Osteoblast (primary cell): ENCODE data around the gene FBXW9. TPM values are rescaled to one million over a fixed set of nuclear protein-coding genes. Genes with fewer than 3 reads are reported as not detected.

Experiments used
- DNase-seq: peaks from one replicate; pipeline ENCODE4 v3.0.0; 2011; ENCODE audit warnings: low spot score, mixed read lengths; ENCODE audit not compliant: insufficient read length; ENCODE audit errors: missing footprints
- H2AFZ ChIP-seq: 2 replicates; pipeline ENCODE4 v1.6.0; 2011; ENCODE audit warnings: mild to moderate bottlenecking, low read length
- H3K27ac ChIP-seq: 2 replicates; pipeline ENCODE4 v1.5.1; 2011; ENCODE audit warnings: mild to moderate bottlenecking, low read depth, low read length, moderate library complexity
- H3K27me3 ChIP-seq: 2 replicates; pipeline ENCODE4 v1.6.0; 2012; ENCODE audit warnings: mild to moderate bottlenecking, control low read depth, inconsistent platforms, low read length, moderate library complexity; ENCODE audit not compliant: insufficient read depth
- H3K36me3 ChIP-seq: 2 replicates; pipeline ENCODE4 v1.5.1; 2011; ENCODE audit warnings: mild to moderate bottlenecking, low read length, control low read depth, moderate library complexity; ENCODE audit not compliant: insufficient read depth
- H3K4me1 ChIP-seq: 2 replicates; pipeline ENCODE4 v1.5.1; 2011; ENCODE audit warnings: mild to moderate bottlenecking, low read length, control low read depth, moderate library complexity; ENCODE audit not compliant: insufficient read depth
- H3K4me2 ChIP-seq: 2 replicates; pipeline ENCODE4 v1.6.0; 2011; ENCODE audit warnings: mild to moderate bottlenecking, low read length; ENCODE audit not compliant: insufficient read depth
- H3K4me3 ChIP-seq: fragments of 200-600 bp; sonication (generic); 3 replicates; pipeline ENCODE4 v1.5.1; 2012; ENCODE audit warnings: mild to moderate bottlenecking, low read length, inconsistent platforms; ENCODE audit not compliant: insufficient read depth
- H3K79me2 ChIP-seq: 2 replicates; pipeline ENCODE4 v1.6.0; 2012; ENCODE audit warnings: mild to moderate bottlenecking, low read length, control low read depth, inconsistent platforms; ENCODE audit not compliant: insufficient read depth
- H3K9me3 ChIP-seq: 2 replicates; pipeline ENCODE4 v1.5.1; 2011; ENCODE audit warnings: low read depth, low read length, control low read depth
- H4K20me1 ChIP-seq: 2 replicates; pipeline ENCODE4 v1.6.0; 2012; ENCODE audit warnings: mild to moderate bottlenecking, low read length, control low read depth; ENCODE audit not compliant: insufficient read depth
- total RNA-seq: library from RNA; depleted of rRNA; stranded (reverse); fragments of >200 nt; gene quantifications from 2 replicates; pipeline ENCODE4 v1.2.3, GENCODE V29; 2012
- TF ChIP-seq, protein P1 (sequence below): IDR thresholded peaks from 2 replicates; pipeline ENCODE4 v1.5.1; 2011; ENCODE audit warnings: mild to moderate bottlenecking, low read depth, low read length, moderate library complexity; ENCODE audit errors: extremely low read depth

Gene FBXW9
- total RNA-seq, 1 donor: 18.5 TPM

DNA sequence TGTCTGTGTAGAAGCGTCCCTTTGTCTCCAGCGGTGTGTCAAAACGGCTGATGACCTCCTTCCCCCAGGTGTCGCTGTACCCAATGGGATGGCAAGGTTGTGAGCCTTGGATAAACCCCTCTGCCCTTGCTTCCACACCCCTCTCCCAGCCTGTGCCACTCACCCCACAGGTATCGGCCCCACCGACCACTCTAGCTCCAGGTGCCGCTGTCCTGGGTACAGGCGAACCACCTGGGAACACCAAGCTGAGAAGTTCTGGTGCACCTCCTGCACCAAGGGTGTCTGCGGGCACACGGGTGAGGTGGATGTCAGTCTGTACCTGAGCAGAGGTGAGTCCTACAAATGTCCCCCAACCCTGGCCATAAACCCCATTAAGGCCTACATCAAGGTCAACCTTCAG is 46.5 kb downstream of the FBXW9 start:
- Histone ChIP-seq H3K4me3 (no peak overlapping the region), H2AFZ (no peak overlapping the region)
- TF ChIP-seq, protein P1, sequence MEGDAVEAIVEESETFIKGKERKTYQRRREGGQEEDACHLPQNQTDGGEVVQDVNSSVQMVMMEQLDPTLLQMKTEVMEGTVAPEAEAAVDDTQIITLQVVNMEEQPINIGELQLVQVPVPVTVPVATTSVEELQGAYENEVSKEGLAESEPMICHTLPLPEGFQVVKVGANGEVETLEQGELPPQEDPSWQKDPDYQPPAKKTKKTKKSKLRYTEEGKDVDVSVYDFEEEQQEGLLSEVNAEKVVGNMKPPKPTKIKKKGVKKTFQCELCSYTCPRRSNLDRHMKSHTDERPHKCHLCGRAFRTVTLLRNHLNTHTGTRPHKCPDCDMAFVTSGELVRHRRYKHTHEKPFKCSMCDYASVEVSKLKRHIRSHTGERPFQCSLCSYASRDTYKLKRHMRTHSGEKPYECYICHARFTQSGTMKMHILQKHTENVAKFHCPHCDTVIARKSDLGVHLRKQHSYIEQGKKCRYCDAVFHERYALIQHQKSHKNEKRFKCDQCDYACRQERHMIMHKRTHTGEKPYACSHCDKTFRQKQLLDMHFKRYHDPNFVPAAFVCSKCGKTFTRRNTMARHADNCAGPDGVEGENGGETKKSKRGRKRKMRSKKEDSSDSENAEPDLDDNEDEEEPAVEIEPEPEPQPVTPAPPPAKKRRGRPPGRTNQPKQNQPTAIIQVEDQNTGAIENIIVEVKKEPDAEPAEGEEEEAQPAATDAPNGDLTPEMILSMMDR: no peak

DNA sequence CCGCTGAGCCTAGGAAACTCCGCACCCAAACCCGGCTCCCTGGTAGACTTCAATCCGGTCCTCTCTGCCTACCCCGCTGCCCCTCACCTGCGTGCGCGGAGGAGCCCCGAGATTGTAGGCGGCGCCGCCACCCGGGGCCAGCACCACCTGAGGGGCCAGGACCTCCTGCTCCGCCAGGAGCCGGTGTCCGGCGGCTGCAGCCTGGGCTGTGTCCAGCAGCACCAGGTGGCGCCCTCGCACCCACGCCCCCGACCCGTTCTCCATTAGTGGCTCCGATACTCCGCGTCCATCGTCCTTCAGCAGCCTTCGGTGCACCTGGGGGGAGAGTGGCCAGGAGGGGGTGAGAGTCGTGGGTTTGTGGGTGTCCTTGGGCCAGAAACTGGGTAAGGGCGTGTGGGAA is 48.3 kb downstream of the FBXW9 start:
- no peaks in the 10 kb centered on the region for H3K36me3 ChIP-seq
- TF ChIP-seq, protein P1: peak; percentile 26
- no peaks in the 10 kb centered on the region for H3K79me2 ChIP-seq
- no peak overlapping the region for H3K27ac ChIP-seq
- no peaks in the 10 kb centered on the region for H4K20me1 ChIP-seq
- no peaks in the 10 kb centered on the region for H3K27me3 ChIP-seq
- peak overlapping the region; percentile 56 for H3K4me3 ChIP-seq
- no peaks in the 10 kb centered on the region for H3K9me3 ChIP-seq
- DNase-seq: peak; percentile 78
- peak overlapping the region; percentile 67 for H3K4me2 ChIP-seq
- H3K4me1 ChIP-seq: no peaks in the 10 kb centered on the region
- no peak overlapping the region for H2AFZ ChIP-seq

More for the DNA sequence above, 46.5 kb downstream of the FBXW9 start:
- no peaks in the 10 kb centered on the region for H3K27me3 ChIP-seq
- H3K79me2 ChIP-seq: no peaks in the 10 kb centered on the region
- H3K36me3 ChIP-seq: peaks cover 1% of the 10 kb centered on the region
- H3K27ac ChIP-seq: no peak overlapping the region
- no peaks in the 10 kb centered on the region for H3K9me3 ChIP-seq
- DNase-seq: peak; percentile 21
- no peak overlapping the region for H3K4me2 ChIP-seq
- no peaks in the 10 kb centered on the region for H4K20me1 ChIP-seq
- no peaks in the 10 kb centered on the region for H3K4me1 ChIP-seq

DNA sequence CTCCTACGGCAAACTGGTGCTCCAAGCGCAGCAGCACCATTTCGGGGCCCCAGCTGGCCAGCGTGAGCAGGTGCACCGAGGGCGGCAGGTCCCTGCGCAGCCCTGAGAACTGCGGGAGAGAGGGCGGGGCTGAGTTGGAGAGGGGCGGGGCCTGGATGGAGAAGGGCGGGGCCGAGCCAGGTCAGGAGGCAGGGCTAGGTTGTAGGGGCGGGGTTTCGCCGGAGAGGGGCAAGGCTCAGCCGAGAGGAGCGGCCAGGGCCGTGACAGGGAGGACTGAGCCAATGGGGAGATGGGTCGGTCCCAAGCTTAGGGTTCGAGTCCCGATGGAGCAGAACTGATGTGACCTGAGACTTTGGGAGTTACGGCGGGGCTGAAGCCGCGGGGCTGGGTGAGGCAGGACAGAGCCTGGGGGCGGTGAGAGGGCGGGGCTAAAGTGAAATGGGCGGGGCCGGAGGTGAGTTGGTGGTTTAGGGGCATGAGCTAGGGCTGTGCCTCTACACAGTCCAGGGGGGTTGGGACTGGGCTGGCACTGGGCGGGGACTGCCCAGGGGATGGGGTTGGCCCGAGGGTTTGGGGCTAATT is 48.9 kb downstream of the FBXW9 start:
- H3K27me3 ChIP-seq: no peaks in the 10 kb centered on the region
- DNase-seq: peak; percentile 92
- no peaks in the 10 kb centered on the region for H3K36me3 ChIP-seq
- no peaks in the 10 kb centered on the region for H3K4me1 ChIP-seq
- no peaks in the 10 kb centered on the region for H3K9me3 ChIP-seq
- H3K4me3 ChIP-seq: peak overlapping the region; percentile 56
- H3K79me2 ChIP-seq: no peaks in the 10 kb centered on the region
- H2AFZ ChIP-seq: no peak overlapping the region
- no peak overlapping the region for H3K27ac ChIP-seq
- H3K4me2 ChIP-seq: peak overlapping the region; percentile 67
- H4K20me1 ChIP-seq: no peaks in the 10 kb centered on the region
- TF ChIP-seq, protein P1: no peak

DNA sequence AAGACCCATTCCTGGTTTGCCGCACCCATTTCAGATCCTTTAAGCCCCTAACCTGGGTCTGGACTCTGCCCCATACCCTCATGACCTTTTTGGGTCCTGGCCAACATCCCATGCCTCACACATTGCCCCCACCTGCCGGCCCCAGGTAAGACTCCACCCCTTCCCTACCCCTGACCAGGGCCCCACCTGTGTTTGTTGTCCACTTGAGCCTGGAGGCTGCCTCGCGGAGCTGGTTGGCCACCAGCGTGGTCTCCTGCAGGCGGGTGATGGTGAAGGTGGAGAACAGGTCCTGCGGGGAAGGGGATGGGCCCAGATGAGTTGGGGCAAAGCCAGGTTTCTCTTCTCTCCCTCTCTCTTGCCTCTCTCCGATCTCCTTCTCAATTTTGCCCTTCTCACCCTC is 49.4 kb downstream of the FBXW9 start:
- Histone ChIP-seq H3K4me2 (no peak overlapping the region), H3K36me3 (no peaks in the 10 kb centered on the region), H3K79me2 (no peaks in the 10 kb centered on the region), H3K9me3 (no peaks in the 10 kb centered on the region), H4K20me1 (no peaks in the 10 kb centered on the region), H3K27ac (no peak overlapping the region), H3K4me3 (no peak overlapping the region), H3K4me1 (no peaks in the 10 kb centered on the region), H2AFZ (no peak overlapping the region), H3K27me3 (no peaks in the 10 kb centered on the region)
- TF ChIP-seq, protein P1: no peak
- DNase-seq: no peak
